ENCODE measurements around the gene WDR36. TPM values are rescaled to one million over a fixed set of nuclear protein-coding genes. Genes with fewer than 3 reads are reported as not detected.

Gene WDR36
- total and polyA plus RNA-seq, 2 of the 8 experiments (the other 6 are each of a cell fraction or from before 2014, with no cell fraction given) = 9.3 to 41.8 TPM

- no peak overlapping the region for H3K27ac ChIP-seq (ENCODE audit: low read depth, low read length)
- no peak overlapping the region for H2AK5ac ChIP-seq (ENCODE audit: low read depth, low read length)
- H4K8ac ChIP-seq (ENCODE audit: extremely low read depth, insufficient read depth, low read length) = no peak overlapping the region
- H3K4me3 ChIP-seq (ENCODE audit: extremely low read depth in 1 of 4, insufficient read depth in 2 of 4, low read depth in 3 of 4, low read length in 4 of 4) = no peak overlapping the region
- H4K91ac ChIP-seq (replicated peaks; ENCODE audit: insufficient read length, low read length) = no peak overlapping the region
- 86% methylated on average over 2 of the region's 2 CpGs; no CpG with 5 or more reads in 1 of the 2 experiments for WGBS, 2 experiments (ENCODE audit: extremely low coverage in 1 of 2, insufficient coverage in 1 of 2, insufficient read length in 1 of 2, insufficient replicate concordance in 2 of 2, low coverage in 1 of 2, low lambda C conversion rate in 2 of 2, missing lambda C conversion rate in 1 of 2)
- H3K9me3 ChIP-seq (ENCODE audit: insufficient read depth in 2 of 2, low read depth in 1 of 2, low read length in 1 of 2) = no peaks in the 10 kb centered on the region
- H3K79me2 ChIP-seq (ENCODE audit: control insufficient read depth in 1 of 2, insufficient read depth in 2 of 2, low read length in 2 of 2) = peaks cover 0 to 4% of the 10 kb centered on the region in 2 experiments; a peak in 1 of 4 replicates
- no peaks in the 10 kb centered on the region for H3K79me1 ChIP-seq (ENCODE audit: low read depth, low read length)
- H3K14ac ChIP-seq (ENCODE audit: insufficient read length) = no peak overlapping the region
- H2BK120ac ChIP-seq (replicated peaks; ENCODE audit: low read depth, low read length) = no peak overlapping the region
- ChIA-PET CTCF (ENCODE audit: partially characterized antibody) (interaction anchor here (1.2 kb wide), 1 partner anchor 370 kb away, joined by 3 read pairs; no protein-coding TSS in a partner anchor), POLR2A (ENCODE audit: partially characterized antibody) (no interaction called here)
- peaks cover 0 to 77% (median 21%) of the 10 kb centered on the region in 4 experiments; a peak in 6 of 8 replicates for H3K36me3 ChIP-seq (ENCODE audit: control insufficient read depth in 2 of 4, insufficient read depth in 4 of 4, low read length in 3 of 4)
- H2BK5ac ChIP-seq (ENCODE audit: low read depth, low read length) = no peak overlapping the region
- no peak overlapping the region for H3K9ac ChIP-seq (replicated peaks in 1 of 4; ENCODE audit: extremely low read depth in 1 of 4, low read depth in 3 of 4, low read length in 3 of 4)
- H3K56ac ChIP-seq (replicated peaks; ENCODE audit: insufficient read length, low read depth, low read length) = no peak overlapping the region
- H4K5ac ChIP-seq (ENCODE audit: insufficient read length, low read depth, low read length) = no peak overlapping the region
- FAIRE-seq = no peak
- H3K27me3 ChIP-seq (replicated peaks in 1 of 4; ENCODE audit: control insufficient read depth in 3 of 4, extremely low read depth in 1 of 4, insufficient read depth in 3 of 4, low read length in 3 of 4) = no peaks in the 10 kb centered on the region
- H2BK12ac ChIP-seq (ENCODE audit: low read depth, low read length) = no peak overlapping the region
- TF ChIP-seq GABPA (IDR thresholded peaks at IDR 0.05; ENCODE audit: borderline replicate concordance, insufficient read depth, low read length) (no peak), POLR2A (IDR thresholded peaks at IDR 0.05; ENCODE audit: control extremely low read depth in 1 of 2, low read depth in 2 of 2, low read length in 2 of 2) (no peak), RAD21 (IDR thresholded peaks at IDR 0.05 in 1 of 2, conservative IDR thresholded peaks at IDR 0.05 in 1 of 2; ENCODE audit: low read depth in 2 of 2, low read length in 2 of 2) (no peak), RFX5 (IDR thresholded peaks at IDR 0.05; ENCODE audit: borderline replicate concordance, low read depth, low read length) (no peak), RNF2 (IDR thresholded peaks at IDR 0.05; ENCODE audit: borderline replicate concordance, low read depth, low read length, missing control alignments, poor library complexity, severe bottlenecking) (no peak), ZNF274 (IDR thresholded peaks at IDR 0.05; ENCODE audit: borderline replicate concordance, extremely low read depth, low read length) (no peak), JUN (IDR thresholded peaks at IDR 0.05; ENCODE audit: low read depth, low read length) (no peak), NRF1 (IDR thresholded peaks at IDR 0.05; ENCODE audit: low read depth, low read length) (no peak), BCL11A (IDR thresholded peaks at IDR 0.05; ENCODE audit: low read depth in 2 of 2, low read length in 2 of 2) (no peak), E2F6 (IDR thresholded peaks at IDR 0.05) (no peak), POU5F1 (IDR thresholded peaks at IDR 0.05; ENCODE audit: low read depth, low read length) (no peak), MAFK (IDR thresholded peaks at IDR 0.05; ENCODE audit: low read depth, low read length) (no peak)
- no peak overlapping the region for H2BK15ac ChIP-seq (ENCODE audit: low read length)
- peaks cover 0 to 10% (median under 1%) of the 10 kb centered on the region in 4 experiments; a peak in 3 of 7 replicates for H3K4me1 ChIP-seq (replicated peaks in 1 of 4; ENCODE audit: control insufficient read depth in 3 of 4, insufficient read depth in 4 of 4, low read length in 3 of 4)
- H3K23me2 ChIP-seq (ENCODE audit: low read depth, low read length) = no peaks in the 10 kb centered on the region
- H2BK20ac ChIP-seq (ENCODE audit: low read length) = no peak overlapping the region
- no peak overlapping the region for H3K23ac ChIP-seq (ENCODE audit: insufficient read length)
- H2AFZ ChIP-seq (ENCODE audit: low read length) = no peak overlapping the region
- H3K4me2 ChIP-seq (ENCODE audit: insufficient read depth in 1 of 2, low read depth in 2 of 2, low read length in 2 of 2) = no peak overlapping the region
- H4K20me1 ChIP-seq (replicated peaks in 1 of 2; ENCODE audit: control insufficient read depth in 1 of 2, insufficient read depth in 2 of 2, low read length in 2 of 2) = no peaks in the 10 kb centered on the region
- H3K4ac ChIP-seq (replicated peaks; ENCODE audit: insufficient read length, low read depth, low read length) = no peak overlapping the region
- DNase-seq (ENCODE audit: low read depth in 1 of 2, low spot score in 2 of 2) = no peak
- H3K18ac ChIP-seq (ENCODE audit: extremely low read depth, low read length) = no peak overlapping the region
Observed at GRCh38 chr5:111122398-111122797, 30.2 kb downstream of the WDR36 start.
